HFFc6 (cell line): ENCODE measurements around the gene ATAD1. TPM values are rescaled to one million over a fixed set of nuclear protein-coding genes. Genes with fewer than 3 reads are reported as not detected.

Source experiments
- DNase-seq: peaks from one replicate; pipeline ENCODE4 v3.0.0-alpha.2; 2018
- H3K27ac Mint-ChIP-seq: 2 replicates; pipeline ENCODE4 v1.8.0; 2020; ENCODE audit warnings: mild to moderate bottlenecking, mixed read lengths
- H3K27me3 Mint-ChIP-seq: 2 replicates; pipeline ENCODE4 v1.8.0; 2021; ENCODE audit warnings: mild to moderate bottlenecking, moderate library complexity, mixed read lengths; ENCODE audit not compliant: insufficient read depth
- H3K36me3 Mint-ChIP-seq: 2 replicates; pipeline ENCODE4 v1.8.0; 2021; ENCODE audit warnings: low read depth, mixed read lengths
- H3K4me1 Mint-ChIP-seq: 2 replicates; pipeline ENCODE4 v1.8.0; 2020; ENCODE audit warnings: low read depth, mixed read lengths
- H3K4me3 Mint-ChIP-seq: 2 replicates; pipeline ENCODE4 v1.8.0; 2020; ENCODE audit warnings: mild to moderate bottlenecking, moderate library complexity, mixed read lengths
- H3K9me3 Mint-ChIP-seq: 2 replicates; pipeline ENCODE4 v1.8.0; 2020; ENCODE audit warnings: mild to moderate bottlenecking, mixed read lengths
- total RNA-seq, 6 experiments: library from RNA; stranded (reverse); fragmentation: NEBNext Ultra II Directional; extraction: Animal tissue kit (Norgen Biotek cat#: 25700); gene quantifications; 2 replicates in 1 of 6; 3 replicates in 5 of 6; pipeline ENCODE4 v1.2.3, GENCODE V29; 2021
- TF ChIP-seq, protein P1 (sequence below): fragments of 200-600 bp; sonication (generic); IDR thresholded peaks from 2 replicates; pipeline ENCODE4 v1.5.0; 2021; ENCODE audit warnings: antibody characterized with exemption, mild to moderate bottlenecking

Gene ATAD1
- total RNA-seq, 6 experiments from 2014 or later = 33.4 to 44.4 (median 35.8) TPM

DNA sequence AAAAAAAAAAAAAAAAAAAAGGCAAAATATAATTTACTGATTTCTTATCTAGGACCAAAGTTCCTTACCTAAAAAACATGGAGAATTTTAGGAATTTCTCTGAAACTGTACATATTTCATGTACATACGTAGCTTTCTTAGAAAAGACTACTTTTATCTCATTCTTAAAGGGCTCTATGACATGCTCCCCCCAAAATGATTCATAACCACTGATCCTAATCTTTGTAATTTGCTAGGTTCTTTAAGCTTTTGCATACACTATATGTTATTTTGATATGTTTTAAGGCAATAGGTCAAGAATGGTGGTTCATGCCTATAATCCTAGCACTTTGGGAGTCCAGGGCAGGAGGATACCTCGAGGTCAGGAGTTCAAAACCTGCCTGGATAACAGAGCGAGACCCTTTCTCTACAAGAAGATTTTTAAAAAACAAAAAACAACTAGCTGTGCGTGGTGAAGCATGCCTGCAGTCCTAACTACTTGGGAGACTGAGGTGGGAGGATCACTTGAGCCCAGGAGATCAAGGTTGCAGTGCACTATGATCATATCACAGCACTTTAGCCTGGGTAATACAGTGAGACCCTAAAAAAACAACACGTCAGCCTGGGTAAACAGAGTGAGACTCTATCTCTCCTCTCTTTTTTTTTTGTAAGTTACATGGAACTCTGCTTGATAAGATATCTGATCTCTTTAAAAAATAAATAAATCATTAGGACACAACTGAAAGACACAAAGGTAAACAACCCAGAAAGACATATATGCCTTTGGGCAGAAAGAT lies 54.8 kb downstream of the ATAD1 start:
- Mint-ChIP-seq H3K27me3 (no peaks in the 10 kb centered on the region; the same call in 1 of the 2 replicates), H3K36me3 (peaks cover 27% of the 10 kb centered on the region), H3K9me3 (no peaks in the 10 kb centered on the region), H3K27ac (no peak overlapping the region), H3K4me1 (peaks cover 47% of the 10 kb centered on the region), H3K4me3 (no peak overlapping the region)
- DNase-seq = no peak
- TF ChIP-seq, protein P1, sequence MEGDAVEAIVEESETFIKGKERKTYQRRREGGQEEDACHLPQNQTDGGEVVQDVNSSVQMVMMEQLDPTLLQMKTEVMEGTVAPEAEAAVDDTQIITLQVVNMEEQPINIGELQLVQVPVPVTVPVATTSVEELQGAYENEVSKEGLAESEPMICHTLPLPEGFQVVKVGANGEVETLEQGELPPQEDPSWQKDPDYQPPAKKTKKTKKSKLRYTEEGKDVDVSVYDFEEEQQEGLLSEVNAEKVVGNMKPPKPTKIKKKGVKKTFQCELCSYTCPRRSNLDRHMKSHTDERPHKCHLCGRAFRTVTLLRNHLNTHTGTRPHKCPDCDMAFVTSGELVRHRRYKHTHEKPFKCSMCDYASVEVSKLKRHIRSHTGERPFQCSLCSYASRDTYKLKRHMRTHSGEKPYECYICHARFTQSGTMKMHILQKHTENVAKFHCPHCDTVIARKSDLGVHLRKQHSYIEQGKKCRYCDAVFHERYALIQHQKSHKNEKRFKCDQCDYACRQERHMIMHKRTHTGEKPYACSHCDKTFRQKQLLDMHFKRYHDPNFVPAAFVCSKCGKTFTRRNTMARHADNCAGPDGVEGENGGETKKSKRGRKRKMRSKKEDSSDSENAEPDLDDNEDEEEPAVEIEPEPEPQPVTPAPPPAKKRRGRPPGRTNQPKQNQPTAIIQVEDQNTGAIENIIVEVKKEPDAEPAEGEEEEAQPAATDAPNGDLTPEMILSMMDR = no peak

- DNase-seq = peak; percentile 57
- H3K4me3 Mint-ChIP-seq = peak overlapping the region; percentile 13
- no peaks in the 10 kb centered on the region for H3K9me3 Mint-ChIP-seq
- TF ChIP-seq, protein P1 = no peak
- peaks cover 33% of the 10 kb centered on the region for H3K4me1 Mint-ChIP-seq
- H3K27me3 Mint-ChIP-seq = no peaks in the 10 kb centered on the region; the same call in 1 of the 2 replicates
- H3K36me3 Mint-ChIP-seq = peaks cover 20% of the 10 kb centered on the region
- H3K27ac Mint-ChIP-seq = peak overlapping the region; percentile 45
These were observed 56.1 kb downstream of the ATAD1 start for GRCh38 chr10:87761892-87762291.

- TF ChIP-seq, protein P1 = no peak
- no peaks in the 10 kb centered on the region; the same call in 1 of the 2 replicates for H3K27me3 Mint-ChIP-seq
- H3K4me3 Mint-ChIP-seq = no peak overlapping the region; the same call in 1 of the 2 replicates
- H3K36me3 Mint-ChIP-seq = peaks cover 17% of the 10 kb centered on the region
- H3K27ac Mint-ChIP-seq = peak overlapping the region; percentile 45; the same call in 1 of the 2 replicates
- peaks cover 32% of the 10 kb centered on the region for H3K4me1 Mint-ChIP-seq
- no peak for DNase-seq
- H3K9me3 Mint-ChIP-seq = no peaks in the 10 kb centered on the region
These were observed 56.9 kb downstream of the ATAD1 start for GRCh38 chr10:87761153-87761552.

- Mint-ChIP-seq H3K27ac (peak overlapping the region; percentile 20; the same call in 1 of the 2 replicates), H3K4me1 (peaks cover 32% of the 10 kb centered on the region), H3K4me3 (no peak overlapping the region), H3K27me3 (no peaks in the 10 kb centered on the region; the same call in 1 of the 2 replicates), H3K36me3 (peaks cover 19% of the 10 kb centered on the region), H3K9me3 (no peaks in the 10 kb centered on the region)
- TF ChIP-seq, protein P1 = no peak
- DNase-seq = no peak
These were observed 57.7 kb downstream of the ATAD1 start for GRCh38 chr10:87760195-87760905.

GRCh38 chr10:87759551-87759950 lies 58.5 kb downstream of the ATAD1 start:
- Mint-ChIP-seq H3K9me3 (no peaks in the 10 kb centered on the region), H3K36me3 (peaks cover 13% of the 10 kb centered on the region), H3K4me1 (peaks cover 35% of the 10 kb centered on the region), H3K4me3 (no peak overlapping the region), H3K27me3 (no peaks in the 10 kb centered on the region; the same call in 1 of the 2 replicates), H3K27ac (no peak overlapping the region)
- TF ChIP-seq, protein P1 = no peak
- DNase-seq = no peak
